T1000 (cell line): Measurements from ENCODE around the gene HPF1.
"Not testable (repeated sequence)": the region's sequence is repeated elsewhere in the genome, so short reads cannot be mapped to it uniquely, and the experiment has no call there.

Source experiments
- DNase-seq: peaks from one replicate; lab custom pipeline; 2025; ENCODE audit warnings: mixed read lengths; lab: John Stamatoyannopoulos, UW

The HPF1 gene

GRCh38 chr4:169757575-169758184 lies at the start of gene HPF1:
HPF1 (minus strand) TSS chr4:169757944; CDS start chr4:169757877, 67 bp downstream.
- peak; percentile 73 for DNase-seq

- DNase-seq: not testable (repeated sequence)
Observed at GRCh38 chr4:169806770-169807169, 49.0 kb upstream of the HPF1 start.

GRCh38 chr4:169803413-169803812 lies 45.7 kb upstream of the HPF1 start:
- no peak for DNase-seq

GRCh38 chr4:169802873-169803272 lies 45.1 kb upstream of the HPF1 start:
- DNase-seq: no peak

GRCh38 chr4:169800541-169800940 lies 42.8 kb upstream of the HPF1 start:
- DNase-seq: no peak

- DNase-seq: no peak
Observed at GRCh38 chr4:169799260-169799659, 41.5 kb upstream of the HPF1 start.

GRCh38 chr4:169795585-169795984 lies 37.8 kb upstream of the HPF1 start:
- DNase-seq: no peak

- no peak for DNase-seq
Observed at GRCh38 chr4:169791527-169792156, 33.9 kb upstream of the HPF1 start.

- DNase-seq: no peak
Observed at GRCh38 chr4:169791062-169791461, 33.3 kb upstream of the HPF1 start.

- DNase-seq: no peak
Observed at GRCh38 chr4:169774466-169775445, 17.0 kb upstream of the HPF1 start.

- DNase-seq: no peak
Observed at GRCh38 chr4:169773889-169774288, 16.1 kb upstream of the HPF1 start.

- DNase-seq: not testable (repeated sequence)
Observed at GRCh38 chr4:169771556-169772080, 13.9 kb upstream of the HPF1 start.

GRCh38 chr4:169770416-169770815 lies 12.7 kb upstream of the HPF1 start:
- DNase-seq: no peak

- no peak for DNase-seq
Observed at GRCh38 chr4:169768385-169768784, 10.6 kb upstream of the HPF1 start.

GRCh38 chr4:169766741-169767140 lies 9.0 kb upstream of the HPF1 start:
- DNase-seq: no peak

GRCh38 chr4:169765835-169766234 lies 8.1 kb upstream of the HPF1 start:
- no peak for DNase-seq

- DNase-seq: no peak
Observed at GRCh38 chr4:169761846-169762245, 4.1 kb upstream of the HPF1 start.

GRCh38 chr4:169758401-169758962 lies 738 bp upstream of the HPF1 start:
- DNase-seq: no peak

- no peak for DNase-seq
Observed at GRCh38 chr4:169756971-169757574, 671 bp downstream of the HPF1 start.

- DNase-seq: no peak
Observed at GRCh38 chr4:169745291-169745690, 12.5 kb downstream of the HPF1 start.

GRCh38 chr4:169744601-169745000 lies 13.1 kb downstream of the HPF1 start:
- no peak for DNase-seq

GRCh38 chr4:169741569-169741968 lies 16.2 kb downstream of the HPF1 start:
- no peak for DNase-seq
